ENCODE measurements around the gene SMLR1.

DNA sequence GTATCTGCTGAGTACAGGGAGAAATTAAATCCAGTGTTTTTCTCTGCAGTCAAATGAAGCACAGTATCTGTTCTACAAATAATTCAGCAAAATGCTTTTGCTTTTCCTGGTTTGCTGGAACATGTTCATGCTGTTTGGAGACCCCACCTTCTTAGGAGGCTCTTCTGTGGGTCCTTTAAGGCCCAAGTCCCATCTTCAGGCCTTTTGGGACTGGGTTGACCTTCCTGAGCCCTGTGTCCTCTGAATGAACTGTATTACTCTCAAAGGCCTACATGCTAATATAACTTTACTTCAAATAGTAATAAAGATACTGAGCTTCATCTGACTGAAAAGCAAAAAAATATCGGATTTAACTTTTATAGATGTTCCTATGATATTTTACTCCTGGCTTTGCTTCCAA, 19.3 kb downstream of the SMLR1 start:
- TF ChIP-seq POLR2A (IDR thresholded peaks at IDR 0.05; ENCODE audit: low read depth, low read length) (no peak), MYB (IDR thresholded peaks at IDR 0.05; ENCODE audit: borderline replicate concordance, low read depth, low read length) (no peak), SMAD1 (IDR thresholded peaks at IDR 0.05; ENCODE audit: low read depth, partially characterized antibody) (no peak), SMARCA5 (IDR thresholded peaks at IDR 0.05) (no peak), CBX5 (IDR thresholded peaks at IDR 0.05; ENCODE audit: low read depth) (no peak), EZH2 (IDR thresholded peaks at IDR 0.05; ENCODE audit: borderline replicate concordance, control insufficient read depth, low read depth, low read length) (no peak), POLR2AphosphoS2 (IDR thresholded peaks at IDR 0.05; ENCODE audit: low read depth, low read length) (no peak)
- TF ChIP-seq, protein P1, sequence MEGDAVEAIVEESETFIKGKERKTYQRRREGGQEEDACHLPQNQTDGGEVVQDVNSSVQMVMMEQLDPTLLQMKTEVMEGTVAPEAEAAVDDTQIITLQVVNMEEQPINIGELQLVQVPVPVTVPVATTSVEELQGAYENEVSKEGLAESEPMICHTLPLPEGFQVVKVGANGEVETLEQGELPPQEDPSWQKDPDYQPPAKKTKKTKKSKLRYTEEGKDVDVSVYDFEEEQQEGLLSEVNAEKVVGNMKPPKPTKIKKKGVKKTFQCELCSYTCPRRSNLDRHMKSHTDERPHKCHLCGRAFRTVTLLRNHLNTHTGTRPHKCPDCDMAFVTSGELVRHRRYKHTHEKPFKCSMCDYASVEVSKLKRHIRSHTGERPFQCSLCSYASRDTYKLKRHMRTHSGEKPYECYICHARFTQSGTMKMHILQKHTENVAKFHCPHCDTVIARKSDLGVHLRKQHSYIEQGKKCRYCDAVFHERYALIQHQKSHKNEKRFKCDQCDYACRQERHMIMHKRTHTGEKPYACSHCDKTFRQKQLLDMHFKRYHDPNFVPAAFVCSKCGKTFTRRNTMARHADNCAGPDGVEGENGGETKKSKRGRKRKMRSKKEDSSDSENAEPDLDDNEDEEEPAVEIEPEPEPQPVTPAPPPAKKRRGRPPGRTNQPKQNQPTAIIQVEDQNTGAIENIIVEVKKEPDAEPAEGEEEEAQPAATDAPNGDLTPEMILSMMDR (IDR thresholded peaks at IDR 0.05 in 2 of 3, conservative IDR thresholded peaks at IDR 0.05 in 1 of 3; ENCODE audit: control insufficient read depth in 2 of 3, extremely low read depth in 1 of 3, insufficient read depth in 1 of 3, low read depth in 3 of 3, low read length in 3 of 3): no peak
- TF ChIP-seq, protein P2, sequence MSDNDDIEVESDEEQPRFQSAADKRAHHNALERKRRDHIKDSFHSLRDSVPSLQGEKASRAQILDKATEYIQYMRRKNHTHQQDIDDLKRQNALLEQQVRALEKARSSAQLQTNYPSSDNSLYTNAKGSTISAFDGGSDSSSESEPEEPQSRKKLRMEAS (IDR thresholded peaks at IDR 0.05; ENCODE audit: low read depth, low read length): no peak

All from GM12878 (cell line).